ENCODE measurements around the gene TBX19. TPM values are rescaled to one million over a fixed set of nuclear protein-coding genes. Genes with fewer than 3 reads are reported as not detected.

Gene TBX19
- total RNA-seq, 1 experiment from 2014 or later = 0.36 TPM

GRCh38 chr1:168360151-168361021, 79.7 kb downstream of the TBX19 start:
- intact Hi-C loops (cut with micrococcal nuclease) = no loop called here
- CTCF ChIA-PET = interaction anchor here (0.8 to 1.1 kb wide), 2 partner anchors 17 to 125 kb away, joined by 3 to 4 read pairs; no protein-coding TSS in a partner anchor

GRCh38 chr1:168361252-168361651, 80.6 kb downstream of the TBX19 start:
- no peak for ATAC-seq
- Histone ChIP-seq H4K20me1 (ENCODE audit: low read length) (no peaks in the 10 kb centered on the region), H3K36me3 (ENCODE audit: low read depth, low read length) (no peaks in the 10 kb centered on the region), H3K4me1 (ENCODE audit: insufficient read depth, low read length) (no peaks in the 10 kb centered on the region), H3K9me2 (replicated peaks; ENCODE audit: low read length) (no peaks in the 10 kb centered on the region), H3K4me2 (ENCODE audit: low read length) (no peak overlapping the region), H2AFZ (ENCODE audit: low read length) (no peak overlapping the region), H3K4me3 (ENCODE audit: low read length) (no peak overlapping the region), H3K27ac (ENCODE audit: low read length) (no peak overlapping the region), H3K79me2 (ENCODE audit: low read length) (no peaks in the 10 kb centered on the region), H3K9ac (ENCODE audit: low read length) (no peak overlapping the region), H3K27me3 (ENCODE audit: low read length) (no peaks in the 10 kb centered on the region), H3F3A (ENCODE audit: low read length, unreplicated experiment) (no peaks in the 10 kb centered on the region), H3K9me3 (ENCODE audit: low read length) (no peaks in the 10 kb centered on the region)
- CTCF ChIA-PET = no interaction called here
- POLR2A ChIA-PET (ENCODE audit: unreplicated experiment) = no interaction called here
- TF ChIP-seq CTCF (conservative IDR thresholded peaks at IDR 0.05; ENCODE audit: low read depth, low read length) (no peak), EZH2 (IDR thresholded peaks at IDR 0.05; ENCODE audit: low read length, unreplicated experiment) (no peak), EZH2phosphoT487 (IDR thresholded peaks at IDR 0.05; ENCODE audit: borderline replicate concordance, low read length) (no peak)
- no peak for DNase-seq
- intact Hi-C loops (cut with micrococcal nuclease) = no loop called here
- no TSS peak for BruUV-seq (replicated peaks)

More at GRCh38 chr1:168360151-168361021, 79.7 kb downstream of the TBX19 start:
- Histone ChIP-seq H3K79me2 (ENCODE audit: low read length) (no peaks in the 10 kb centered on the region), H3K9me2 (replicated peaks; ENCODE audit: low read length) (no peaks in the 10 kb centered on the region), H3K9me3 (ENCODE audit: low read length) (no peaks in the 10 kb centered on the region), H3K27me3 (ENCODE audit: low read length) (no peaks in the 10 kb centered on the region), H3K36me3 (ENCODE audit: low read depth, low read length) (no peaks in the 10 kb centered on the region), H3K27ac (ENCODE audit: low read length) (no peak overlapping the region), H3K4me1 (ENCODE audit: insufficient read depth, low read length) (no peaks in the 10 kb centered on the region), H2AFZ (ENCODE audit: low read length) (no peak overlapping the region), H3K4me2 (ENCODE audit: low read length) (no peak overlapping the region), H3F3A (ENCODE audit: low read length, unreplicated experiment) (no peaks in the 10 kb centered on the region), H4K20me1 (ENCODE audit: low read length) (no peaks in the 10 kb centered on the region), H3K4me3 (ENCODE audit: low read length) (no peak overlapping the region), H3K9ac (ENCODE audit: low read length) (no peak overlapping the region)
- no TSS peak for BruUV-seq (replicated peaks)
- ATAC-seq (no peak), DNase-seq (no peak)
- no peak for TF ChIP-seq EZH2phosphoT487 (IDR thresholded peaks at IDR 0.05; ENCODE audit: borderline replicate concordance, low read length)
- no peak for TF ChIP-seq CTCF (conservative IDR thresholded peaks at IDR 0.05; ENCODE audit: low read depth, low read length)
- TF ChIP-seq EZH2 (IDR thresholded peaks at IDR 0.05; ENCODE audit: low read length, unreplicated experiment) = no peak
- POLR2A ChIA-PET (ENCODE audit: unreplicated experiment) = no interaction called here

- no peaks in the 10 kb centered on the region for H3K36me3 ChIP-seq (ENCODE audit: low read depth, low read length)
- ChIA-PET CTCF (interaction anchor here (0.6 kb wide), 1 partner anchor 21 kb away, joined by 4 read pairs; no protein-coding TSS in a partner anchor), POLR2A (ENCODE audit: unreplicated experiment) (no interaction called here)
- no peak overlapping the region for H3K4me2 ChIP-seq (ENCODE audit: low read length)
- no peak overlapping the region for H2AFZ ChIP-seq (ENCODE audit: low read length)
- ATAC-seq (no peak), DNase-seq (no peak)
- no peaks in the 10 kb centered on the region for H3K27me3 ChIP-seq (ENCODE audit: low read length)
- no peak overlapping the region for H3K4me3 ChIP-seq (ENCODE audit: low read length)
- H3K4me1 ChIP-seq (ENCODE audit: insufficient read depth, low read length) = peaks cover 7% of the 10 kb centered on the region
- H3K9ac ChIP-seq (ENCODE audit: low read length) = no peak overlapping the region
- TF ChIP-seq EZH2phosphoT487 (IDR thresholded peaks at IDR 0.05; ENCODE audit: borderline replicate concordance, low read length) = no peak
- TF ChIP-seq CTCF (conservative IDR thresholded peaks at IDR 0.05; ENCODE audit: low read depth, low read length) = no peak
- no peak for TF ChIP-seq EZH2 (IDR thresholded peaks at IDR 0.05; ENCODE audit: low read length, unreplicated experiment)
- H4K20me1 ChIP-seq (ENCODE audit: low read length) = no peaks in the 10 kb centered on the region
- no peaks in the 10 kb centered on the region for H3K79me2 ChIP-seq (ENCODE audit: low read length)
- H3K9me2 ChIP-seq (replicated peaks; ENCODE audit: low read length) = no peaks in the 10 kb centered on the region
- intact Hi-C loops (cut with micrococcal nuclease) = no loop called here
- H3K9me3 ChIP-seq (ENCODE audit: low read length) = no peaks in the 10 kb centered on the region
- H3K27ac ChIP-seq (ENCODE audit: low read length) = no peak overlapping the region
- H3F3A ChIP-seq (ENCODE audit: low read length, unreplicated experiment) = no peaks in the 10 kb centered on the region
- BruUV-seq (replicated peaks) = no TSS peak
Measured at GRCh38 chr1:168362991-168363390, 82.3 kb downstream of the TBX19 start.

Data from PC-3 (cell line).